22Rv1 (cell line): ENCODE measurements around the gene TAF1.

ENCODE experiments used
- CTCF ChIP-seq: fragments of 450-650 bp; IDR thresholded peaks from 2 replicates; pipeline ENCODE4 v1.5.1; 2017; ENCODE audit warnings: mild to moderate bottlenecking
- ZFX ChIP-seq: fragments of 450-650 bp; IDR thresholded peaks from 2 replicates; pipeline ENCODE4 v1.6.1; 2017; ENCODE audit warnings: antibody characterized with exemption, borderline replicate concordance

GRCh38 chrX:71464968-71465367 is 98.8 kb downstream of the TAF1 start:
- TF ChIP-seq CTCF = no peak
- TF ChIP-seq ZFX = no peak
